Stimulated activated CD8-positive, alpha-beta memory T cell treated with anti-CD3 and anti-CD28 coated beads, Interleukin-7, amount 100 ng/mL, for 24 hours (primary cell): ENCODE results near the gene ATP1A3.
A peak's percentile ranks its signal among the peaks of the same experiment; 100 is the strongest.

Experiments used
- DNase-seq: peaks from one replicate; pipeline ENCODE4 v3.0.0-alpha.2; 2020; ENCODE audit warnings: low read depth

Gene ATP1A3

GRCh38 chr19:41984961-41985360 is 9.1 kb downstream of the ATP1A3 start:
- DNase-seq: no peak

GRCh38 chr19:41981724-41982123 is 12.3 kb downstream of the ATP1A3 start:
- DNase-seq: no peak

GRCh38 chr19:41978470-41978869 is 15.6 kb downstream of the ATP1A3 start:
- no peak for DNase-seq

GRCh38 chr19:41977916-41978315 is 16.1 kb downstream of the ATP1A3 start:
- no peak for DNase-seq

- no peak for DNase-seq
Observed at GRCh38 chr19:41974652-41975051, 19.4 kb downstream of the ATP1A3 start.

- DNase-seq: no peak
Observed at GRCh38 chr19:41971363-41971762, 22.7 kb downstream of the ATP1A3 start.

- no peak for DNase-seq
Observed at GRCh38 chr19:41969772-41970458, 24.1 kb downstream of the ATP1A3 start.

GRCh38 chr19:41968751-41969595 is 25.1 kb downstream of the ATP1A3 start:
- DNase-seq: no peak

- no peak for DNase-seq
Observed at GRCh38 chr19:41967054-41967783, 26.8 kb downstream of the ATP1A3 start.

- no peak for DNase-seq
Observed at GRCh38 chr19:41965106-41965505, 28.9 kb downstream of the ATP1A3 start.

GRCh38 chr19:41960973-41961372 is 33.1 kb downstream of the ATP1A3 start:
- no peak for DNase-seq

GRCh38 chr19:41959056-41960053 is 34.7 kb downstream of the ATP1A3 start, which contains the start of gene RABAC1:
Gene RABAC1, minus strand, starts transcription at chr19:41959321. Its CDS starts 29 bp downstream, at chr19:41959292.
- DNase-seq: peak; percentile 70

GRCh38 chr19:41958367-41959055 is 35.5 kb downstream of the ATP1A3 start:
- peak; percentile 72 for DNase-seq

- DNase-seq: no peak
Observed at GRCh38 chr19:41957838-41958366, 36.1 kb downstream of the ATP1A3 start.

GRCh38 chr19:41957161-41957837 is 36.7 kb downstream of the ATP1A3 start:
- no peak for DNase-seq

GRCh38 chr19:41956621-41957020 is 37.4 kb downstream of the ATP1A3 start:
- no peak for DNase-seq

GRCh38 chr19:41955521-41955920 is 38.5 kb downstream of the ATP1A3 start:
- DNase-seq: no peak

- peak; percentile 90 for DNase-seq
Observed at GRCh38 chr19:41951686-41952172, 42.3 kb downstream of the ATP1A3 start.

- DNase-seq: no peak
Observed at GRCh38 chr19:41947091-41947490, 46.9 kb downstream of the ATP1A3 start.
